SK-N-MC (cell line): ENCODE measurements around the gene CDH23.

Experiments used
- EZH2 ChIP-seq: fragments of 200-600 bp; sonication (generic); IDR thresholded peaks from one replicate; pipeline ENCODE4 v1.6.1; 2017; ENCODE audit warnings: antibody characterized with exemption
- FOXP2 ChIP-seq: optimal IDR thresholded peaks from 2 replicates; pipeline ENCODE3; 2011; ENCODE audit warnings: mild to moderate bottlenecking, moderate library complexity; ENCODE audit not compliant: insufficient read depth; ENCODE audit errors: extremely low read length, control extremely low read depth
- POLR2AphosphoS5 ChIP-seq: IDR thresholded peaks from 2 replicates; pipeline ENCODE4 v1.6.1; 2012; ENCODE audit warnings: mild to moderate bottlenecking, low read depth, low read length, borderline replicate concordance

DNA sequence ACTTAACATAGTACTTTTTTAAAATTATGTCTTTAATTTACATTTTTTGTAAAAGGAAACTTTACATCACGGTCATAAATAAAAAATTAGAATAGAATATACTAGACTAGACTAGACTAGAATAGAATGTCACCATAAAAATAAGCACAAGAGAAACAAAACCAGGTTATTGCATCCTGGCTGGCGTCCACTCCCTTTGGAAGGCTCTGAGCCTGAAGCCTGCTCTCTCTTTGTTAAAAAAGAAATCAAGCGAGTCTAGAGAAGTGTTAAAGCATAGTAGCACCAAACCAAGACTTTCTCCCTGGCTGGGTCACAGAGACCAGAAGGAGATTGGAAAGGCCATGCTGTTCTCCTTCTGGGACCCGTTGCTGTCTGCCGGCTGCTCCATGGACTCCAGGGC is 218.2 kb downstream of the CDH23 start:
- no peak for TF ChIP-seq EZH2
- TF ChIP-seq FOXP2: no peak
- TF ChIP-seq POLR2AphosphoS5: no peak
